Measurements from ENCODE around the gene CPT2.
"Not testable (repeated sequence)": the region's sequence is repeated elsewhere in the genome, so short reads cannot be mapped to it uniquely, and the experiment has no call there.

The CPT2 gene

DNA sequence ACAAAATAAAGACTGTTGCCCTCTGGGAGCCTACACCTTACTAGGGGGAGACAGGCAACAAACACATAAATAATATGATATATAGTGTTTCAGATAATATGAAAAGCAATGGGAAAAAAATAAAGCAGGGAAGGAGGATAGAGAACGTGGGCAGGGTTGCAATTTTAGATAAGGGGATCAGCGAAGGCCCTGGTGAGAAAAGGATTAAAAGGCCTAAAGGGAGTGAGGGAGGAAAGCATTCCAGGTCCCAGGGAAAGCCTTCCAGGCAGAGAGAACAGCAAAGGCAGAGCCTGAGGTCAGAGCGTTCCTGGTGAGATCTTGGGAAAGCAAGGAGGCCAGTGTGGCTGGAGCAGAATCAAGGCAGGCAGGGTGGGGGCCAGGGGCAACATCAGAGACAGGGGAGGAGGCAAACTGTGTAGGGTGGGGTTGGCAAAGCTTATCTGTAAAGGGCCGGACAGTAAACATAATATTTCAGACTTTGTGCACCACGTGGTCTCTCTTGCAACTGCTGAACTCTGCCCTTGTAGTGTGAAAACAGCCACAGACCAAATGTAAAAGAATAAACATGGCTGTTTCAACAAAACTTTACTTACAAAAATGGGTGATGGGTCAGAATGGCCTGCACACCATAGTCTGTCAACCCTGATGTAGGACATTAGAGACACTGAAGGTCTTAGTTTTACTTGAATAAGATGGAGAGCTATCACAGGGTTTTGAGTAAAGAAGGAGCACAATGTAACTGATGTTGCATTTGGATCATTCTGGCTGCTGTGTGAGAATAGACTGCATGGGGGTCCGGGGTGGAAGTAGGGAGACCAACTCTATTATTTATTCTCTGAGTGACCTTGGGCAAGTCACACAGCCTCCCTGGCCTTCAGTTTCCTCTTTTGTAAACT lies 13.3 kb upstream of the CPT2 start:
- no peak for DNase-seq

DNA sequence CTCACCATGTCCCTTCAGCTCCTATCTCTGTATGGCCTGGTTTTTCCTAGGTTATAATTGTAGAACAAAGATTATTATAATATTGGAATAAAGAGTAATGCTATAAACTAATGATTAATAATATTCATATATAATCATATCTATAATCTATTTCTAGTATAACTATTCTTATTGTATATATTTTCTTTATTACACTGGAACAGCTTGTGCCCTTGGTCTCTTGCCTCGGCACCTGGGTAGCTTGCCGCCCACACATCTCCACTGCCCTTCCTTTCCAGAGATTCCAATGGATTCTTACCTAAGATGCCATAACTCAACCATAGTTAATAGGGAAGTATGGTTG lies 10.7 kb upstream of the CPT2 start:
- DNase-seq: not testable (repeated sequence)

DNA sequence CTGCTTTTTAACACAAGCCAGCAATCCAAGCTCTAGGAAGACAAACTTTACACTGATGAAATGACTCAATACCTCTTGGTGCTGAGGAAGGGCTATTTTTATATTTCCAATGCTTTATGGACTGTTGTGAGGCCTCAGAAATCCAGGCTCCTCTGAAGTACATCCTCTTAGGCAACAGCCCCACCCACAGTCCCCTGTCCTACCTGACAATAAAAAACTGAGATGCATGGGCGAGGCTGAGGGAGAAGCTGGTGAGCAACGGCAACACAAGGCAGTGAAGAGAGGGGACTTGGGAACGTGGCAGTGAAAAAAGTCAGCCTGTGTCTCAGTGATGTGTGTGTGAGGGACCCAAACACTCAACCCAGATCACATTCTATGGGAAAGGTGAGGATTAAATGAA lies 10.1 kb upstream of the CPT2 start:
- no peak for DNase-seq

DNA sequence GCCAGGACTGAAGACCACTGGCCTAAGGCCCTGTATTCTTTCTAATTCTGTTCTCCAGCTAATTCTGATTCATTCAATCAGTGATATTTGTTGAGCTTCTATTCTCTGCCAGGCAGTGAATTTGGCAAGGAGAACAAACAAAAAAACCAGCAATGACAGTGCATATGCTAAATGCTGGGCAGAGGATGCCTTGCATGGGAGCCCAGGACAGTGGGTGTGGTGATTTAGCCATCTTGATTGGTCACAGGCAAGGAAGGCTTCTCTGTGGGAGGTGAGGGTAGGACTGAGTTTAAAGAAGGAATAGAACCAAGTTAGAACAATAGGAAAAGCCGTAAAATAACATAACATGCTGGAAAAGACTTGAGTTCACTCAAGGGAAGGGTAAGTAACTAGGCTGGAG lies 9.2 kb upstream of the CPT2 start:
- DNase-seq: no peak

DNA sequence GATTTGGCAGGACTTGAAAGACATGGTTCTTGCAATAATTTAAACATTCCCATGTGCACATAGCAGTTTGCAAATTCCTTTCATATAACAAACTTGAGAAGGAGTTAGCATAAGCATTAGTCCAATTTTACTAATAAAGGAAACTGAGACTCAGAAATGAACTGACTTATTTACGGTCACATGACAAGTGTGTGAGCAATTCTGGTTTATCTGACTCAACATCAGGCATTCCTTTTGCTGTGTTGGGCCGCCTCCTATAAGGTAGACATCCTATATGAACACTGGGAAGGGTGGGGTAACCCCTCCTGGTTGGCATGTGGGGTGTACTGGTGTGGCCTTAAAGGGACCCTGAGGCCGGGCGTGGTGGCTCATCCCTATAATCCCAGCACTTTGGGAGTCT lies 8.5 kb upstream of the CPT2 start:
- no peak for DNase-seq

DNA sequence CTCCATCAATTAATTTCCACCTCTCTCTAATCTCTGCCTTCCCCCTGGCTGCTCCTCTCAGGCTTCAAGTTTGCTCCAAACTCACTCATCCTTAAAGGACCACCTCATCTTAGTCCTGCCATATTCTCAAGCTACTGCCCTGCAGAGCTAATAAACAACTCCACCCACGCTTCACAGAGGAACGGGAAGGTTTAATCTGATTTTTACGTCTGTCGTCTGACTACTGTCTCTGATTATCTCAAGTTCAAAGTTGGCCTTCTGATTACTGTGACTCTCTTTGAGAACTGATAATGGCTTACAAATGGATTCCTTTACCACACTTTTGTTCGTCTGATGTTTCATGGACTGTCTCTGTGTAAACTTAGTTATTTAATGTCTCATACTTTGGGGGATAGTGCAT lies 7.6 kb upstream of the CPT2 start:
- DNase-seq: no peak

DNA sequence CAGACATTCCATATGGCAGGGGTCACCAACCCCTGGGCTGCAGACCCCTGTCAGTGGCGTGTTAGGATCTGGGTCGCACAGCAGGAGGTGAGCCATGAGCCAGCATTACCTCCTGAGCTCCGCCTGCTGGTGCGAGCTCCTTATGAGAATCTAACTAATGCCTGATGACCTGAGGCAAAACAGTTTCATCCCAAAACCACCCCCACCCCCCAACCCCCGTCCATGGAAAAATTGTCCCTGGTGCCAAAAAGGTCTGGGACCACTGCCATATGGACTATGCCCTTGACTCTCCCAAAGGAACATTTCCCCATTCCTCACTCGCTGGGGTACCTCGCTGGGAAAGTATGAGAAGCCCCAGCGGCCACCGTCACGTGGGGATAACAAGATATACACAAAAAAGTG lies 6.4 kb upstream of the CPT2 start:
- DNase-seq: no peak

DNA sequence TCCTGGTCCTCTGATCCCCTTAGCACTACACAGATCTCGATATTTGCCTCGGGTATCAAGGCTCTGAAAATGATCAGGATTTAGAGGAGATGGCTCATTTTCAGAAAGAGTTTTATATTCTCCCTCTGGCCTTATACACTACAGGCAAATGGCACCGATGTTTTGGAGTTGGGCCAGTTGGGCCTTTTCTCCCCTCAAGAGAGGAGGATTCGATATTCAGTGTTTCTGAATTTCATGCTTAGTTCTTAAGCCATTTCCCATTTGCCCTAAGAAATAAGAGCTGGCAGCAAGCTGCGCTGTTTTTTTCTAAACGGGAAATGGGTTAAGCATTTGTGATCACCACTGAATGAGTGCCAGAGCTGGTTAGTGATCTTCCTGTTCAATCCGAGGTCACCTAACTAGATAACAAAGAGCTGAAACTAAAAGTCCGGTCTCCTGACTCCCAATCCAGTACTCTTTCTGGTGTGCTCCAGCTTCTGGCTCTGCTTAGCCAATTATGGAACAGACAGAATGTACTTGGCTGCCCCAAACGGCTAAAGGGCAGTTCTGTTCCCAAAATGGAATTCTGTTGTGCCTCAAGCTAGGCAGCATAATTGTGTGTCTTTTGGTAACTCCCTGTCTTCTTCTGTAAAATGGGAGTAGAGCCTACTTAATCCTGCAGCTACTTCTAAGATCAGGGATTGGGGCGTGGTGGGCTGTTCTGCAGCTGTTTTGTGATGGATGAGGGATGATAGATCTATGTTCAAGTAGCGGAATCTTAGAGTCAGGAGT lies 1.2 kb upstream of the CPT2 start:
- DNase-seq: no peak

DNA sequence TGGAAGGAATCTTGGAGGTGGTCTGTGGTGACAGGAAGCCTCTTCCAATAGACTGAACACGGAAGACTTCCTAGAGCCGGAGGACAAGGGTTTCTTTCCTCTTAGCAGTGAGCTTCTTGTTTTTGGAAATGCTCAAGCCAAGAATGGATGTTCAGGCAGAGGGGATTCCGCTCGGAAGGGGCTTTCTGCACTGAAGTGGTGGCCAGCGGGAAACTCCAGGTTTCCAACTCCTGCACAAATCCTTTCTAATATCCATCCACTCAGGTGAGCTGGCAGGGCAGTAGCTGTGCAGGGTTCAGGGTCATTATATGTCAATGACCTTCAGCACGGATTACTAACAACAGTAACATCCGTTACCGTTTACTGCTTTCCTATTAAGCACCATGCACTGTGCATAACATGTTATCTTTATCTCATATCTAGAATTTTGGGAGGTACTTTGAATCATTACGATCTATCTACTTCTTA lies 573 bp upstream of the CPT2 start:
- no peak for DNase-seq

DNA sequence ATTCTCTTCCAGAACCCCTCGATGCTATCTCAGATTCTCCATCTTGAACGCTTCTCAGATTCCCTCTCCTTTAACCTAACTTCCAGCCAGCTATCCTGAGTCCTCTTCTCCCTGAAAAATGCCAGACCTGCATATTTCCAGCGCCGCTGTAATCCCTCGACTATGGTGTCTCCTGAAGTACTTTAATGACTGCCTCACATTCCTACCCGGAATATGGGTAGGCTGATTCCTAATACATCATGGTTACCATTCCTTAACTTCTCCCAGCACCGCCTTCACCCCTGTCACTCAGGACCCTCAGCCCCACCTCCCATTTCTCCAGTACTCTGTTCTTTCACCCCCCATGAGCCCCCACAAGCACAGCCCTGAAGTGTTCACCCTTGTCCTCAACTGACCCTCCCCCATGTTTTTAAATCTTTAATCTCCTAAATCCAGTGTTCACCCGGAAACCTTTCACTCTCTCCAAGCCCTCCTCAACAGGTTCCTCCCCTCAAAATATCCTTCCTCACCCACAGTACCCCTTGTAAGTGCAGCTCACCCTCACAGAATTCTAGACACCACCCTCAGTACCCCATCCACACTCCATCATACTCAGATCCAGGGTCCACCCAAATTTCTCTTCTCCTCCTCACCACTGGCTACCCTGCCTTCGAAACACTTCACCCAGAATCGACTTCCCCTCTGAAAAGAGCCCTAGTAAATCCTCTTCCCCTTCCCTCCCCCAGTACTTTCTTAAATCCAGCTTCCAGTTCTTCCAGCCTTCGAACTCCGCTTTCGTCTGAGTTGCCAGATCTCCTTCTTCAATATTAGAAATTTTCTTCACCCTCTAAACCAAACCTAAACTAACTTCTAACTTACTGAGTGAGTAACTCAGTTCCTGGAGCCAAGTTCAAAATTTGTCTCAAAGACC lies 922 bp downstream of the CPT2 start:
- DNase-seq: no peak

DNA sequence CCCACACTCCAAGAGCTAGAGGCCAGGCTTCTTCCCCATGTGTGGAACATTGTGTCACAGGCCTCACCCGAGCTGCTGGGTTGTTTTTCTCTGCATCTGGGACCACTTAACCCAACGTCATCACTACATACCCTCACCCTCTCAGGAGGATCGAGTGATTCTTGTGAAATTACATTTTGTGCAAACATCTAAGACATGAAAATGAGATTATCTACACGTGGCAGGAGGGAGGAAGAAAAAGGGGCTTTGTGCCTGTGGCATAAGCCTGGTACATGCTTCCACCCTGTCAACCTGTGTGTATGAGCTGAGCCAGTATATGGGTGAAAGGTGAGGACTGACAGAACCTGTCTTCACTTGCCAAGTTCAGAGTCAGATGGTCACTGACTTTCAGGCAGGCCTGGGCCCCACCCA lies 1.6 kb downstream of the CPT2 start:
- DNase-seq: no peak

DNA sequence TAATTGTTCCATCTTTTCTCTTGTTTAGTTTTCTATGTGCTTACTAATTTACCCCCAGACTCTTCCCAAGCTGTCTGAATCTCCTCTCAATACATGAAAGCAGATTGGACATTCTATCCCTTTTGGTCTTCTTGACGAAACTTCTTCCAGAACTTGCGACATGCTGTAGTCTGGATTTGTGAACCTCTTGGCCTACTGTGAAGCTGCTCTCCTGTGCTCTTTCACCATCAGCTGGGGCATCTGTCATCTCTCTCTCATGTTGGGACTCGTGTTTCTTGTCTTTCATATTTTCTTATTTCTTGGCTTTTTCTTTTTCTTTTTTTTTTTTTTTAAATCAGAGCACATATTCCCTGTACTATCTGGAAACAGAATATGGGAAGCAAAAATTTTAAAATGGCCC lies 6.8 kb downstream of the CPT2 start:
- no peak for DNase-seq

DNA sequence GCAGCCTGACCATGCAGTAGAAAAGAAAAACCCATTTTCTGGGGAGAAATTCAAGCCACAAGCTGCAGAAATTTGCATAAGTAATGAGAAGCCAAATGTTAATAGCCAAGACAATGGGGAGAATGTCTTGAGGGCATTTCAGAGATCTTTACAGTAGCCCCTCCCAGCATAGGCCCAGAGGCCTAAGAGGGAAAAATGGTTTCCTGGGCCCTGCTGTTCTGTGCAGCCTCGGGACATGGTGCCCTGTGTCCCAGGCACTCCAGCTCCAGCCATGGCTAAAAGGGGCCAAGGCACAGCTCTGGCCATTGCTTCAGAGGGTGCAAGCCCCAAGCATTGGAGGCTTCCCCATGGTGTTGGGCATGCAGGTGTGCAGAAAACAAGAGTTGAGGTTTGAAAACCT lies 8.9 kb downstream of the CPT2 start:
- DNase-seq: not testable (repeated sequence)

DNA sequence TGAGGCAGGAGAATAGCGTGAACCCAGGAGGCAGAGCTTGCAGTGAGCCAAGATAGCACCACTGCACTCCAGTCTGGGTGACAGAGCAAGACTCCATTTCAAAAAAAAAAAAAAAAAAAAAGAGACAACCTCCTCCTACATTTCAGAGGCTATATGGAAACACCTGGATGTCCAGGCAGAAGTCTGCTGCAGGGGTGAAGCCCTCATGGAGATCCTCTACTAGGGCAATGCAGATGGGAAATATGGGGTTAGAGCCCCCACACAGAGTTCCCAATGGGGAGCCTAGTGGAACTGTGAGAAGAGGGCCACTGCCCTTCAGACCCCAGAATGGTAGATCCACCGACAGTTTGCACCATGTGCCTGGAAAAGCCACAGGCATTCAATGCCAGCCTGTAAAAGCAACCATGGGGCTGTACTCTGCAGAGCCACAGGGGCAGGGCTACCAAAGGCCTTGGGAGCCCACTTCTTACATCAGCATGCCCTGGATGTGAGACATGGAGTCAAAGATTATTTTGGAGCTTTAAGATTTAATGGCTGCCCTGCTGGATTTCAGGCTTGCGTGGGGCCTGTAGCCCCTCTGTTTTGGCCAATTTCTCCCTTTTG lies 9.6 kb downstream of the CPT2 start:
- not testable (repeated sequence) for DNase-seq

DNA sequence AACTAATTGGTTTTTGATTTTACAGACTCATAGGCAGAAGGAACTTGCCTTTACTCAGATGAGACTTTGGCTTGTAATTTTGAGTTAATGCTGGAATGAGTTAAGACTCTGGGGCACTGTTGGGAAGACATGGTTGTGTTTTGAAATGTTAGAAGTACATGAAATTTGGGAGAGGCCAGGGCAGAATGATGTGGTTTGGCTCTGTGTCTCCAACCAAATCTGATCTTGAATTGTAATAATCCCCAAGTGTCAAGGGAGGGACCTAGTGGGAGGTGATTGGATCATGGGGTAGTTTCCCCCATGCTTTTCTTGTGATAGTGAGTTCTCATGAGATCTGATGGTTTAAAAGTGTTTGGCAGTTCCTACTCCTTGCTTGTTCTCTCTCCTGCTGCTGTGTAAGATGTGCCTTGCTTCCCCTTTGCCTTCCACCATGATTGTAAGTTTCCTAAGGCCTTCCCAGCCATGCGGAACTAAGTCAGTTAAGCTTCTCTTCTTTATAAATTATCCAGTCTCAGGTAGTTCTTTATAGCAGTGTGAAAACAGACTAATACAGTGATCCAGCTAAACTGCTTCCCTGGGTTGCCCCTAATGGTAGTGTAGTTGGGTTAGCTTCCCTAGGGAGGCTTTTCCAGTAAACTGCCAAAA lies 10.2 kb downstream of the CPT2 start:
- no peak for DNase-seq

DNA sequence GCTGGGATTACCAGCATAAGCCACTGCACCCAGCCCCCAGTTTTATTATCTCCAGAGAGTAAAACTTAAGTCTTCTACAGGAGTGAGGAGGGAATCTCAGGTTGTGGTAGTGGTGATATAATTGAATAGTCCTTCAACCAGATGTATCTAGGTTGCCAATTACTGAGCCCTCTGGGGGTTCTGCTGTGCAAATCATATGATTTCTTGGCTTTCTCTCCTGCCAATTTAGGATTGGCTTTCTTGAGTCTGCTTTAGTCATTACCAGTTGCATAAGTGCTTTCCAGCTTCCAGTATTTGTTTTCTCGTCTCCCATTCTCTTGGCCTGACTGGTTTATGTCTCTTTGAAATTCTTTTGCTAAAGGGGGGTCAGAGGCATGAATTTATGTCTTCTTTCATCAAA lies 11.1 kb downstream of the CPT2 start:
- no peak for DNase-seq

DNA sequence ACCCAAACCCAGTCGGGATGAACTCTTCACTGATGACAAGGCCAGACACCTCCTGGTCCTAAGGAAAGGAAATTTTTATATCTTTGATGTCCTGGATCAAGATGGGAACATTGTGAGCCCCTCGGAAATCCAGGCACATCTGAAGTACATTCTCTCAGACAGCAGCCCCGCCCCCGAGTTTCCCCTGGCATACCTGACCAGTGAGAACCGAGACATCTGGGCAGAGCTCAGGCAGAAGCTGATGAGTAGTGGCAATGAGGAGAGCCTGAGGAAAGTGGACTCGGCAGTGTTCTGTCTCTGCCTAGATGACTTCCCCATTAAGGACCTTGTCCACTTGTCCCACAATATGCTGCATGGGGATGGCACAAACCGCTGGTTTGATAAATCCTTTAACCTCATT lies 13.7 kb downstream of the CPT2 start:
- no peak for DNase-seq

DNA sequence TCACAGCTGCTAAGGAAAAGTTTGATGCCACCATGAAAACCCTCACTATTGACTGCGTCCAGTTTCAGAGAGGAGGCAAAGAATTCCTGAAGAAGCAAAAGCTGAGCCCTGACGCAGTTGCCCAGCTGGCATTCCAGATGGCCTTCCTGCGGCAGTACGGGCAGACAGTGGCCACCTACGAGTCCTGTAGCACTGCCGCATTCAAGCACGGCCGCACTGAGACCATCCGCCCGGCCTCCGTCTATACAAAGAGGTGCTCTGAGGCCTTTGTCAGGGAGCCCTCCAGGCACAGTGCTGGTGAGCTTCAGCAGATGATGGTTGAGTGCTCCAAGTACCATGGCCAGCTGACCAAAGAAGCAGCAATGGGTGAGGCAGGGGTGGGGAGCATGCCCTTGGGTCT lies 14.3 kb downstream of the CPT2 start:
- no peak for DNase-seq

DNA sequence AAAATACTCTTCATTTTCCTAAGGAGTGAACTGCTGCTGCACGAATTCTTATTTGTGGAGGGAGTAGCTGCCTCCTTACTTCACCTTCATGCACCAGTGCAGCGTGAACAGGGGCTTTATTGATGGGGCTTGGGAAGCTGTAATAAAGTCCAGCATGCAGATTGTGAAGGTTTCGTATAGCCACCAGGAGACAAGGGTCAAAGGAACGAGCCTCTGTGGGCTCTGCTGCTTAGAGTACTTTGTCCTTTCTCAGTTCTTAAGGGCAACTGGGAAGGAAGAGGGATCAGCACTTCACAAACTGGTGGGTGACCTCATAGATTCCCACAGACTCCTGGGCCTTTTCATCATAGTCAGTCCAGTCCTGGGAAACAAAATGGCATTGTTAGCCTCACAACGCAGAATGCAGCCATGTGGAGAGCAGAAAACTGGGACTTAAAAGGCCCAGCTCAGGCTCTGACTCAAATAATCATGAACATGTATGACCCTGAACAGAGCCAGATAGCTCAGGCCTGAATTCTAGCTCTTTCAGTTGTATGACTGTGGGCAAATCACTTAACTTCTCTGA lies 17.8 kb downstream of the CPT2 start:
- no peak for DNase-seq

DNA sequence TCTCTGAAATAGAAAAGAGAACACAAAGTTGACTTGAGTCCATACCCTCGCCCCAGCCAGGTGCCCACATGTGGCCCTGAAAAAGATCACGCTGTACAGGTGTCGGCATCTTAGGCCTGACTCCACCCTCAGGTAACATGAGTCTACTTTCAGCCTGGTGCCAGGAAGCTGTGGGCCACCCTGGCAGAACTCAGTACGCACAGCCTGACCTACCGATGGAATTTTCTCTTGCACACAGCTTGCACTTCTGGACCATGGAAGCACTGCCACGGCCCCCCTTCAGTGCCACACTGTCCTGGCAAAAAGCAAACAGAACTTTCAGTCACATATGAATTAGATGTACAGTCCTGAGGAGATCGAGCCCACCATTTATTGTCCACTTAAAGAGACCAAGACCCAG lies 21.6 kb downstream of the CPT2 start:
- DNase-seq: no peak

DNA sequence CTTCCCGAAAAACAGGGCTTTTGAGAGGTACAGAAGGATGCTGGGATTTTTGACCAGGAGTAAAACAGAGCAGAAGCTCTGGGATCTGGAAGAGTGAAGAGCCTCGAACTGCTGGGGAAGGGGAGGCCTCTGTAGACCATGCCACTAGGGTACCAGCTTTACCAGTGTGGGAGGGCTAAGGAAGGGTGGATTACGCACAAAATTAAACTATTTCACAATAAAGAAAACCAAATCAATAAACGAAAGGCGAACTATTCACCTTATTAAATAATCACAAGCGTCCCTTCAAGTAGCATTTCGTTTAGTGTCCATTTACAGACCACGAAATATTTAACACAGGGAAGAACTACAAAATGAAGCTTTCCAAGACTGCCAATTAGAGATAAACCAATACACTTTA lies 23.1 kb downstream of the CPT2 start:
- DNase-seq: no peak
